Measurements from ENCODE around the gene CFAP61. TPM values are rescaled to one million over a fixed set of nuclear protein-coding genes. Genes with fewer than 3 reads are reported as not detected.

Gene CFAP61
- total RNA-seq, 1 donor from 2014 or later: not detected

DNA sequence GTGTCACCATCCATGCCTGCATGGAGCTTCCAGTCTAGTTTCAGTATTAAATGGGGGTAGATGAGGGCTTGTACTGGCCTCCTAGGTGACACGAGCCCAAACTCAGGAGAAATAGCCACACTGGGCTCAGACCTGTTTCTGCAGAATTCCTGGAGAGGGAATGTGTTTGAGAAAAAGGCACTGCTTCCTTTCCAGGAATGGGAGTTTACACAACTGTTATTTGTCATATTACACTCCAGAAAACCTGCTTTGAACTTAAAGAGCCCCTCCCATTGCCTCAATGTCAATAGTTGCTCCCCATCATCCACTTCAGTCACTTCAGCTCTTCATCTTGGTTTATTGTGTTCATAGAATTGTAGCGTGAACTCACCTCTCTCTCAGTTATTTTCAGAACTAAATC is 151.5 kb downstream of the CFAP61 start:
- DNase-seq (ENCODE audit: low spot score): no peak
- intact Hi-C loops (cut with micrococcal nuclease): no loop called here
- Mint-ChIP-seq H3K4me1 (ENCODE audit: low read depth) (no peaks in the 10 kb centered on the region), H3K9me3 (no peaks in the 10 kb centered on the region), H3K27me3 (ENCODE audit: insufficient read depth) (peaks cover 15% of the 10 kb centered on the region), H3K4me3 (no peak overlapping the region), H3K36me3 (ENCODE audit: low read depth) (no peaks in the 10 kb centered on the region), H3K27ac (no peak overlapping the region)

GRCh38 chr20:20204256-20204655 is 151.9 kb downstream of the CFAP61 start:
- DNase-seq (ENCODE audit: low spot score): no peak
- H3K27me3 Mint-ChIP-seq (ENCODE audit: insufficient read depth): peaks cover 15% of the 10 kb centered on the region
- H3K4me3 Mint-ChIP-seq: no peak overlapping the region
- H3K36me3 Mint-ChIP-seq (ENCODE audit: low read depth): no peaks in the 10 kb centered on the region
- no peak overlapping the region for H3K27ac Mint-ChIP-seq
- H3K9me3 Mint-ChIP-seq: no peaks in the 10 kb centered on the region
- no peaks in the 10 kb centered on the region for H3K4me1 Mint-ChIP-seq (ENCODE audit: low read depth)
- intact Hi-C loops (cut with micrococcal nuclease): no loop called here

- Mint-ChIP-seq H3K4me3 (no peak overlapping the region), H3K36me3 (ENCODE audit: low read depth) (no peaks in the 10 kb centered on the region), H3K27ac (no peak overlapping the region), H3K9me3 (no peaks in the 10 kb centered on the region), H3K27me3 (ENCODE audit: insufficient read depth) (peaks cover 15% of the 10 kb centered on the region), H3K4me1 (ENCODE audit: low read depth) (no peaks in the 10 kb centered on the region)
- DNase-seq (ENCODE audit: low spot score): no peak
- intact Hi-C loops (cut with micrococcal nuclease): no loop called here
These were observed 153.0 kb downstream of the CFAP61 start for GRCh38 chr20:20205141-20205861.

- peaks cover 15% of the 10 kb centered on the region for H3K27me3 Mint-ChIP-seq (ENCODE audit: insufficient read depth)
- H3K4me1 Mint-ChIP-seq (ENCODE audit: low read depth): no peaks in the 10 kb centered on the region
- H3K4me3 Mint-ChIP-seq: no peak overlapping the region
- H3K27ac Mint-ChIP-seq: no peak overlapping the region
- intact Hi-C loops (cut with micrococcal nuclease): no loop called here
- no peaks in the 10 kb centered on the region for H3K9me3 Mint-ChIP-seq
- no peak for DNase-seq (ENCODE audit: low spot score)
- no peaks in the 10 kb centered on the region for H3K36me3 Mint-ChIP-seq (ENCODE audit: low read depth)
These were observed 153.5 kb downstream of the CFAP61 start for GRCh38 chr20:20205862-20206236.

DNA sequence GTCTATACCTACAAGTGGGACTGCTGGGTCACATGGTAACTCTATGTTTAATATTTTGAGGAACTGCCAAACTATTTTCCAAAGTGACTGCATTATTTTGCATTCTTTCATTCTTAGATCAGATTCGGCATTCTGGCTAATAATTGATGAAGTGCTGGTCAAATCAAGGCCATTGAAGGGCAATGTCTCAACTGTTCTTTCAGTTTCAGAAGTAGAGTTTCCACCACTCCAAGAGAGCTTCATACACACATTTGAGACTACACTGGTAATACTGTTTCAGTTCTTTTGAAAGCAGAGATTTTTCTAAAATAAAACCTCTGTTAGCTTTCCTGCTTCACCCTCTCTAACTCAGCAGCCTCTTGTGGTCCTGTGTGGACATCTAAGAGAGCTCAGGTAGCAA is 154.5 kb downstream of the CFAP61 start:
- Mint-ChIP-seq H3K27ac (no peak overlapping the region), H3K4me3 (no peak overlapping the region), H3K9me3 (no peaks in the 10 kb centered on the region), H3K4me1 (ENCODE audit: low read depth) (no peaks in the 10 kb centered on the region), H3K27me3 (ENCODE audit: insufficient read depth) (peaks cover 15% of the 10 kb centered on the region), H3K36me3 (ENCODE audit: low read depth) (no peaks in the 10 kb centered on the region)
- intact Hi-C loops (cut with micrococcal nuclease): no loop called here
- no peak for DNase-seq (ENCODE audit: low spot score)

DNA sequence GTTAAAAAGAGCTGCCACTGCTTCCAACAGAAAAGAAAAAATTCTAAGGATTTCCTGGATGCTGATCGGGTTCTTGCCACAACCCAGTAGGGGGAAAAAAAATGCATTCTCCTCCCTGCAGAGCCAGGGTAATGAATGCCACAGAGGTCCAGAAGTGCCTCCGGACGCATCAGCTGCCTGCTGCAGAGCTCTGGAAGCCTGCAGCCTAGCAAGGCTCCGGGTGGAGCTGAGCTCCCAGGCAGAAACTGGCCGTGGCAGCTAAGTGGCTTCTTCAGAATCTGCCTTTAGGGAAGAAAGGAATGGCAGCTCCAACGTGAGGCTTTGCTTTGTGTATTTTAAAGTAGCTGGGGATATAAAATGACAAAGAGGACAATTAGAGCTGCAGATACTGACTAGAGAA is 155.0 kb downstream of the CFAP61 start:
- no peak for DNase-seq (ENCODE audit: low spot score)
- no peaks in the 10 kb centered on the region for H3K36me3 Mint-ChIP-seq (ENCODE audit: low read depth)
- intact Hi-C loops (cut with micrococcal nuclease): no loop called here
- H3K4me3 Mint-ChIP-seq: no peak overlapping the region
- no peaks in the 10 kb centered on the region for H3K9me3 Mint-ChIP-seq
- peaks cover 15% of the 10 kb centered on the region for H3K27me3 Mint-ChIP-seq (ENCODE audit: insufficient read depth)
- H3K27ac Mint-ChIP-seq: no peak overlapping the region
- no peaks in the 10 kb centered on the region for H3K4me1 Mint-ChIP-seq (ENCODE audit: low read depth)

GRCh38 chr20:20207872-20208271 is 155.5 kb downstream of the CFAP61 start:
- intact Hi-C loops (cut with micrococcal nuclease): no loop called here
- no peak for DNase-seq (ENCODE audit: low spot score)
- Mint-ChIP-seq H3K36me3 (ENCODE audit: low read depth) (no peaks in the 10 kb centered on the region), H3K27ac (no peak overlapping the region), H3K9me3 (no peaks in the 10 kb centered on the region), H3K27me3 (ENCODE audit: insufficient read depth) (peaks cover 12% of the 10 kb centered on the region), H3K4me1 (ENCODE audit: low read depth) (no peaks in the 10 kb centered on the region), H3K4me3 (no peak overlapping the region)

GRCh38 chr20:20209684-20210083 is 157.4 kb downstream of the CFAP61 start:
- H3K36me3 Mint-ChIP-seq (ENCODE audit: low read depth): no peaks in the 10 kb centered on the region
- H3K27me3 Mint-ChIP-seq (ENCODE audit: insufficient read depth): peaks cover 10% of the 10 kb centered on the region
- H3K27ac Mint-ChIP-seq: no peak overlapping the region
- DNase-seq (ENCODE audit: low spot score): no peak
- no peaks in the 10 kb centered on the region for H3K9me3 Mint-ChIP-seq
- intact Hi-C loops (cut with micrococcal nuclease): no loop called here
- no peak overlapping the region for H3K4me3 Mint-ChIP-seq
- no peaks in the 10 kb centered on the region for H3K4me1 Mint-ChIP-seq (ENCODE audit: low read depth)

DNA sequence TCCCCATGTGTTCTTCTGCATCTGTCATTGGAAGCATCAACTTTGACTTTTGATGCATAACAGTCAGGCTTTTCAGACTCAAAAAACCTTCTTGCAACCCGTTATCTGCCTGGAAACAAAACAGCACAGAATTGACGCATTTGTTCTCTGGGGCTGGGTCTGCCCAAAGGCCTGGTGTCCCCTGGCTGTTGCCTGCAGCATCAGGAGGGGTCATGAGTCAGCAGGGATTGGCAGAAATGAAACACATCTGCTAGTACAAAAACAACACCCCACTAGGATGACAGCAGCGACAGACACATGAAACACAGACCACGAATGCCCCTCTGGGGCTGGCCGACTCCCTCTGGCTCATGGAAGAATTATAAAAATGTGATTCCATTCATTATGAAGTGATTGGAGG is 158.0 kb downstream of the CFAP61 start:
- Mint-ChIP-seq H3K36me3 (ENCODE audit: low read depth) (no peaks in the 10 kb centered on the region), H3K27me3 (ENCODE audit: insufficient read depth) (peaks cover 6% of the 10 kb centered on the region), H3K27ac (no peak overlapping the region), H3K4me3 (no peak overlapping the region), H3K9me3 (no peaks in the 10 kb centered on the region), H3K4me1 (ENCODE audit: low read depth) (no peaks in the 10 kb centered on the region)
- intact Hi-C loops (cut with micrococcal nuclease): no loop called here
- DNase-seq (ENCODE audit: low spot score): no peak

DNA sequence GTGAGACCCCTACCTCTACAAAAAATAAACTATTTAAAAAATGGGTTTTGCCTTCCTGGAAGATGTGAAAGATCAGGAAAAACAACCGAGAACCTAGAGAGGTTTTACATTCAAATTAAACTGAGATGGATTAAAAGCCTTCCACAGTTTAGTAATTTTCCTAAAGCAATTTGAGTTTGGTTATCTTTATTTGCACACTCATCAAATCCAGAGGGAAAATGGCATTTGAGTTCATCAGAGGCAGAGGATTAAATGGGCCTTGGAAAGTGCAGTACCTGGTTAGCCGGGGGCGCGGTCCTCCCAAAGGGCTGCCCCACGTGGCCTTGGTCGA is 158.6 kb downstream of the CFAP61 start:
- Mint-ChIP-seq H3K4me1 (ENCODE audit: low read depth) (no peaks in the 10 kb centered on the region), H3K4me3 (no peak overlapping the region), H3K27me3 (ENCODE audit: insufficient read depth) (peaks cover 6% of the 10 kb centered on the region), H3K27ac (no peak overlapping the region), H3K9me3 (no peaks in the 10 kb centered on the region), H3K36me3 (ENCODE audit: low read depth) (no peaks in the 10 kb centered on the region)
- no peak for DNase-seq (ENCODE audit: low spot score)
- intact Hi-C loops (cut with micrococcal nuclease): no loop called here

DNA sequence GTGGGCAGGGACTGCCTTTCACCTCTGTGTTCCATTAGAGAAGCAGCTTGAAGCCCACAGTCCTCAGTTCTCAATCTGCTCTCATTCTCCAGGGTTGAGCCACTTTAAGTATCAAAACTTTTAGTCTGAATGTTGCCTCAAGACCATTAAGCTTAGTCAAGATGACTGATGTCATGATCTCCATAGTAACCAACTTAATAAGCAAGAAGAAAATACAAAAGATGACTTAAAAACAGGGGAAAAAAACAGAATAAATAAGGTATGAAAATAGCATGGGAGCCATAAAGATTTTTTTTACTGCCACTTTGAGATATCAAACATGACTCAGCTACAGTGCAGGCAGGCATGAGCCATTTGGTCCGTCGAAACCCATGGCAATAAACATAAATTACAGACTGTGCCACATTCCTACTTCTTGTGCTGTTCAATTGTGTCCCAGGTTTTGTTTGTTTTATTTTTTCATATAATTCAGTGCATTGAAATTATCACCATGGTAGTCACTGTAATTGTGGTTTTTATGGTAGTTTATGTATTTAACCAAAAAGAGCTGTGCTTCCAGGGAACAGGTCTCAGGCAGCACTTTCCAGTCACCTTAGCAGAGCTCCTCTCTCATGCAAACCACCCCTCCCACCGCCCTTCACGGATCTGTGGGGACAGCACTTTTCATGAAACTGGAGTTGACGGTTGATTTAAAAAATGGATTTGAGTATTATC is 159.1 kb downstream of the CFAP61 start:
- Mint-ChIP-seq H3K4me1 (ENCODE audit: low read depth) (no peaks in the 10 kb centered on the region), H3K9me3 (no peaks in the 10 kb centered on the region), H3K27me3 (ENCODE audit: insufficient read depth) (peaks cover 3% of the 10 kb centered on the region), H3K36me3 (ENCODE audit: low read depth) (no peaks in the 10 kb centered on the region), H3K4me3 (no peak overlapping the region), H3K27ac (no peak overlapping the region)
- DNase-seq (ENCODE audit: low spot score): no peak
- intact Hi-C loops (cut with micrococcal nuclease): no loop called here

- Mint-ChIP-seq H3K9me3 (no peaks in the 10 kb centered on the region), H3K27me3 (ENCODE audit: insufficient read depth) (peaks cover 3% of the 10 kb centered on the region), H3K27ac (no peak overlapping the region), H3K36me3 (ENCODE audit: low read depth) (no peaks in the 10 kb centered on the region), H3K4me1 (ENCODE audit: low read depth) (no peaks in the 10 kb centered on the region), H3K4me3 (no peak overlapping the region)
- intact Hi-C loops (cut with micrococcal nuclease): no loop called here
- no peak for DNase-seq (ENCODE audit: low spot score)
These were observed 159.7 kb downstream of the CFAP61 start for GRCh38 chr20:20211988-20212518.

- H3K4me3 Mint-ChIP-seq: no peak overlapping the region
- DNase-seq (ENCODE audit: low spot score): no peak
- peaks cover 2% of the 10 kb centered on the region for H3K27me3 Mint-ChIP-seq (ENCODE audit: insufficient read depth)
- no peak overlapping the region for H3K27ac Mint-ChIP-seq
- no peaks in the 10 kb centered on the region for H3K36me3 Mint-ChIP-seq (ENCODE audit: low read depth)
- intact Hi-C loops (cut with micrococcal nuclease): no loop called here
- no peaks in the 10 kb centered on the region for H3K4me1 Mint-ChIP-seq (ENCODE audit: low read depth)
- no peaks in the 10 kb centered on the region for H3K9me3 Mint-ChIP-seq
These were observed 160.4 kb downstream of the CFAP61 start for GRCh38 chr20:20212675-20213096.
